ENCODE data around the gene AGAP1. TPM values are rescaled to one million over a fixed set of nuclear protein-coding genes. Genes with fewer than 3 reads are reported as not detected.
A peak's percentile ranks its signal among the peaks of the same experiment; 100 is the strongest.

Gene AGAP1
- total and polyA plus RNA-seq, 11 donors, result 5.9 to 21.6 (median 18.9) TPM

DNA sequence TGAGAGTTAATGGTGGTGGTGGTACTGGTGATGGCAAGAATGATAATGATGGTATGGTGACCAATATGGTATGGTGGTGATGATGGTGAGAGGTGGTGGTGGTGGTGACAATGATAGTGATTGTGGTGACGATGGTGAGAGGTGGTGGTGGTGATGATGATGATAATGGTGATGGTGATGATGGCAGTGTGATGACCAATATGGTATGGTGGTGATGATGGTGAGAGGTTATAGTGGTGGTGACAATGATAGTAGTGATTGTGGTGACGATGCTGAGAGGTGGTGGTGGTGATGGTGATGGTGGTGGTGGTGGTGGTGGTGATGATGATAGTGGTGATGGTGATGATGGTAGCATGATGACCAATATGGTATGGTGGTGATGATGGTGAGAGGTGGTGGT, 505.2 kb downstream of the AGAP1 start:
- intact Hi-C loops (cut with DNase I), result no loop called here
- Histone ChIP-seq H3K27ac (no peak overlapping the region), H3K9me3 (no peaks in the 10 kb centered on the region), H3K4me1 (no peaks in the 10 kb centered on the region), H3K4me3 (no peak overlapping the region), H3K27me3 (no peaks in the 10 kb centered on the region), H3K36me3 (no peaks in the 10 kb centered on the region)
- TF ChIP-seq, protein P1, sequence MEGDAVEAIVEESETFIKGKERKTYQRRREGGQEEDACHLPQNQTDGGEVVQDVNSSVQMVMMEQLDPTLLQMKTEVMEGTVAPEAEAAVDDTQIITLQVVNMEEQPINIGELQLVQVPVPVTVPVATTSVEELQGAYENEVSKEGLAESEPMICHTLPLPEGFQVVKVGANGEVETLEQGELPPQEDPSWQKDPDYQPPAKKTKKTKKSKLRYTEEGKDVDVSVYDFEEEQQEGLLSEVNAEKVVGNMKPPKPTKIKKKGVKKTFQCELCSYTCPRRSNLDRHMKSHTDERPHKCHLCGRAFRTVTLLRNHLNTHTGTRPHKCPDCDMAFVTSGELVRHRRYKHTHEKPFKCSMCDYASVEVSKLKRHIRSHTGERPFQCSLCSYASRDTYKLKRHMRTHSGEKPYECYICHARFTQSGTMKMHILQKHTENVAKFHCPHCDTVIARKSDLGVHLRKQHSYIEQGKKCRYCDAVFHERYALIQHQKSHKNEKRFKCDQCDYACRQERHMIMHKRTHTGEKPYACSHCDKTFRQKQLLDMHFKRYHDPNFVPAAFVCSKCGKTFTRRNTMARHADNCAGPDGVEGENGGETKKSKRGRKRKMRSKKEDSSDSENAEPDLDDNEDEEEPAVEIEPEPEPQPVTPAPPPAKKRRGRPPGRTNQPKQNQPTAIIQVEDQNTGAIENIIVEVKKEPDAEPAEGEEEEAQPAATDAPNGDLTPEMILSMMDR (IDR thresholded peaks at IDR 0.05), result no peak
- no peak for TF ChIP-seq POLR2A (IDR thresholded peaks at IDR 0.05)
- ATAC-seq (no peak), DNase-seq (no peak)
- WGBS, 4 donors, result 95 to 97% (median 96%) methylated on average over 2 of the region's 2 CpGs

- WGBS, 4 donors, result 81 to 86% (median 83%) methylated on average over 20 of the region's 20 CpGs
- no peaks in the 10 kb centered on the region for H3K4me1 ChIP-seq
- H3K27ac ChIP-seq, result peak overlapping the region in 2 of 12 donors; percentile 17 to 46
- no peak for TF ChIP-seq POLR2A (IDR thresholded peaks at IDR 0.05)
- TF ChIP-seq, protein P1 (IDR thresholded peaks at IDR 0.05), result no peak
- H3K9me3 ChIP-seq, result no peaks in the 10 kb centered on the region
- DNase-seq, result peak in 1 of 5 donors; percentile 29
- H3K36me3 ChIP-seq, result no peaks in the 10 kb centered on the region
- H3K4me3 ChIP-seq, result no peak overlapping the region
- no peaks in the 10 kb centered on the region for H3K27me3 ChIP-seq
- ATAC-seq, result peak in 1 of 4 donors; percentile 71
- intact Hi-C loops (cut with DNase I), result no loop called here
These were observed 507.5 kb downstream of the AGAP1 start for GRCh38 chr2:236001166-236001828.

- no peaks in the 10 kb centered on the region for H3K9me3 ChIP-seq
- H3K27me3 ChIP-seq, result no peaks in the 10 kb centered on the region
- 89 to 95% (median 92%) methylated on average over 8 of the region's 8 CpGs for WGBS, 4 donors
- DNase-seq, result no peak
- H3K36me3 ChIP-seq, result no peaks in the 10 kb centered on the region
- no peak for ATAC-seq
- intact Hi-C loops (cut with DNase I), result no loop called here
- no peak overlapping the region for H3K4me3 ChIP-seq
- no peaks in the 10 kb centered on the region for H3K4me1 ChIP-seq
- H3K27ac ChIP-seq, result peak overlapping the region in 2 of 12 donors; percentile 17 to 46
- TF ChIP-seq POLR2A (IDR thresholded peaks at IDR 0.05), result no peak
- TF ChIP-seq, protein P1 (IDR thresholded peaks at IDR 0.05), result no peak
These were observed 508.0 kb downstream of the AGAP1 start for GRCh38 chr2:236001854-236002253.

- TF ChIP-seq, protein P1 (IDR thresholded peaks at IDR 0.05), result no peak
- no peak for TF ChIP-seq POLR2A (IDR thresholded peaks at IDR 0.05)
- no peaks in the 10 kb centered on the region for H3K27me3 ChIP-seq
- no peaks in the 10 kb centered on the region for H3K9me3 ChIP-seq
- H3K27ac ChIP-seq, result no peak overlapping the region
- H3K36me3 ChIP-seq, result no peaks in the 10 kb centered on the region
- DNase-seq (no peak), ATAC-seq (no peak)
- intact Hi-C loops (cut with DNase I), result no loop called here
- 70 to 78% (median 75%) methylated on average over 6 of the region's 6 CpGs for WGBS, 4 donors
- H3K4me1 ChIP-seq, result peaks cover 0 to 6% (median 0%) of the 10 kb centered on the region in 12 donors
- no peak overlapping the region for H3K4me3 ChIP-seq
These were observed 514.2 kb downstream of the AGAP1 start for GRCh38 chr2:236008006-236008405.

Data from heart left ventricle (tissue), 16 donors.